Activated B cell treated with CpG ODN at 0.5 μM for 24 hours (primary cell): Measurements from ENCODE around the gene RAB11FIP4. TPM values are rescaled to one million over a fixed set of nuclear protein-coding genes. Genes with fewer than 3 reads are reported as not detected.

Experiments used
- ATAC-seq: fragments of 200-7000 bp; cut with Tn5 transposase; one replicate; pipeline ENCODE4 v1.10.0; 2021; ENCODE audit warnings: low read depth, mild to moderate bottlenecking, moderate library complexity
- CTCF ChIA-PET: fragments of 350-600 bp; sonication (Branson Sonifier 250); formaldehyde crosslinking; loops from one replicate; lab custom pipeline; 2021; ENCODE audit warnings: antibody characterized with exemption; lab: Charles Lee
- POLR2A ChIA-PET: fragments of 350-600 bp; sonication (Branson Sonifier 250); formaldehyde crosslinking; loops from one replicate; lab custom pipeline; 2021; ENCODE audit warnings: antibody characterized with exemption; lab: Charles Lee
- DNase-seq: peaks from one replicate; pipeline ENCODE4 v3.0.0; 2022
- H3K27ac Mint-ChIP-seq: one replicate; pipeline ENCODE4 v1.8.0; 2020; ENCODE audit warnings: mixed read lengths
- H3K27me3 Mint-ChIP-seq: one replicate; pipeline ENCODE4 v1.8.0; 2021; ENCODE audit warnings: mixed read lengths
- H3K36me3 Mint-ChIP-seq: one replicate; pipeline ENCODE4 v1.8.0; 2021; ENCODE audit warnings: low read depth, mixed read lengths
- H3K4me1 Mint-ChIP-seq: one replicate; pipeline ENCODE4 v1.8.0; 2021; ENCODE audit warnings: mixed read lengths
- H3K4me3 Mint-ChIP-seq: one replicate; pipeline ENCODE4 v1.8.0; 2020; ENCODE audit warnings: mild to moderate bottlenecking, mixed read lengths
- H3K9me3 Mint-ChIP-seq: one replicate; pipeline ENCODE4 v1.8.0; 2020; ENCODE audit warnings: mixed read lengths
- intact Hi-C: fragments of 100-400 bp; cut with micrococcal nuclease; formaldehyde crosslinking; loops from one replicate; pipeline ENCODE4 v1.15.1; 2024
- total RNA-seq: library from RNA; stranded (reverse); gene quantifications from 2 replicates; pipeline ENCODE4 v1.2.3, GENCODE V29; 2022
- TF ChIP-seq, protein P1 (sequence below): fragments of 200-600 bp; IDR thresholded peaks from one replicate; pipeline ENCODE4 v1.8.0; 2022; ENCODE audit warnings: antibody characterized with exemption, mild to moderate bottlenecking

Gene RAB11FIP4
- total RNA-seq, 1 donor from 2014 or later = 43.2 TPM

DNA sequence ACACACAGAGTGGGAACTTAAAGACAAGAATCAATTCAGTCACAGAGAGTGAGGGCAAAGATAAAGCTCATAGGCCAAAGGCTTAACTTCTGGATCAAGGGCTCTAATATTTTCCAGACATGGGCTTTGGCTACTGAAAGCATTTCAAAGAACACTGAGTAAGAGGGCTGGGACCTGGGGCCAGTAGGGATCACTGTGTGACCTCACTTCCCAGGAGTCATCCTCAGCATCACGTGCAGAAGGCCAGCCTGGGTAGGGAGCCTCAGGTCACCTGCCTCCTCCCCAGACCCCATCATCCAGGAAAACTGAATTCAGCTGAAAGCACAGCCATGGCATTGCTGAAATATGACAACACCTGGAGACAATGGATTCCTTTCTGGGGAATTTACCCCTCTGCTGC, 163.5 kb downstream of the RAB11FIP4 start:
- POLR2A ChIA-PET = interaction anchor here (8.7 kb wide), 1 partner anchor 17 kb away, joined by 192 read pairs; no protein-coding TSS in a partner anchor

DNA sequence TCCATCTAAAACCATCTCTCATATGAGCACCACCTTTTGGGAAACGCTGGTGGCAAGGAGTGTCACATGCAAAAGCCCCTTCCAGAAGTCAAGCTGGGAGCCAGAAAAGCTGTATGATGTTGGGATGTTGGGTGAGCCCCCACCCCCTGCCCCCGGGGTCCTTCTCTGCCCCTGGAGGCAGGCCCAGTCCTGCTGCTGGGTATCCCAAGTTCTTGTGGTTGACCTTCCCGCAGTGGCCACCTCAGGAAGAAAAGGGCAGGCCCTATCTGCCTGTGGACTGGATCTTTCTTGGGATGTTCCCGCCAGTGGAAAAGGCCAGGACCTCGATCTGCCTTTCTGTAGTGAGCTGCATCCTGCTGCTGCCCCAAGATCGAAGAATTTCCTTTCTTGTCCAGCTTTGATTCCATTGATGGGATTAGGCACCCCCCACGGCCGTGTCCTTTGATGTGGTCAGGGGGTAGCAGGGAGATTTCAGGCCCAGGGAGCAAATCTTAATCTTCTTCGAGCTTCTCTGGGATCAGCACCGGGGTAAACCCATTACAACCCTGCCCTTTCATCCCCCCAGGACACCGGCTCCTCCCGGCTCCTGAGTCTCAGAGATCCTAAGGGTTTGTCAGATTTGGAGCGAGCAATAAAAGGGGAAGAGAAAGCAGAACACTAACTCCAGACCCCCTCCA, 165.6 kb downstream of the RAB11FIP4 start:
- Mint-ChIP-seq H3K27ac (no peak overlapping the region), H3K4me1 (peaks cover 32% of the 10 kb centered on the region), H3K36me3 (no peaks in the 10 kb centered on the region), H3K27me3 (no peaks in the 10 kb centered on the region), H3K4me3 (peak overlapping the region; percentile 35), H3K9me3 (no peaks in the 10 kb centered on the region)
- no peak for DNase-seq
- CTCF ChIA-PET = interaction anchor here (0.5 to 6.7 kb wide), 2 partner anchors 285 to 298 kb away, joined by 3 to 63 read pairs; no protein-coding TSS in a partner anchor
- TF ChIP-seq, protein P1, sequence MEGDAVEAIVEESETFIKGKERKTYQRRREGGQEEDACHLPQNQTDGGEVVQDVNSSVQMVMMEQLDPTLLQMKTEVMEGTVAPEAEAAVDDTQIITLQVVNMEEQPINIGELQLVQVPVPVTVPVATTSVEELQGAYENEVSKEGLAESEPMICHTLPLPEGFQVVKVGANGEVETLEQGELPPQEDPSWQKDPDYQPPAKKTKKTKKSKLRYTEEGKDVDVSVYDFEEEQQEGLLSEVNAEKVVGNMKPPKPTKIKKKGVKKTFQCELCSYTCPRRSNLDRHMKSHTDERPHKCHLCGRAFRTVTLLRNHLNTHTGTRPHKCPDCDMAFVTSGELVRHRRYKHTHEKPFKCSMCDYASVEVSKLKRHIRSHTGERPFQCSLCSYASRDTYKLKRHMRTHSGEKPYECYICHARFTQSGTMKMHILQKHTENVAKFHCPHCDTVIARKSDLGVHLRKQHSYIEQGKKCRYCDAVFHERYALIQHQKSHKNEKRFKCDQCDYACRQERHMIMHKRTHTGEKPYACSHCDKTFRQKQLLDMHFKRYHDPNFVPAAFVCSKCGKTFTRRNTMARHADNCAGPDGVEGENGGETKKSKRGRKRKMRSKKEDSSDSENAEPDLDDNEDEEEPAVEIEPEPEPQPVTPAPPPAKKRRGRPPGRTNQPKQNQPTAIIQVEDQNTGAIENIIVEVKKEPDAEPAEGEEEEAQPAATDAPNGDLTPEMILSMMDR = no peak
- POLR2A ChIA-PET = interaction anchor here (0.7 to 3.7 kb wide), 4 partner anchors 8 to 383 kb away, joined by 3 to 24 read pairs (median 6); no protein-coding TSS in a partner anchor
- intact Hi-C loops = no loop called here
- no peak for ATAC-seq

More for the DNA sequence above, 163.5 kb downstream of the RAB11FIP4 start:
- no peak for DNase-seq
- Mint-ChIP-seq H3K4me1 (peaks cover 21% of the 10 kb centered on the region), H3K36me3 (peaks cover 3% of the 10 kb centered on the region), H3K9me3 (no peaks in the 10 kb centered on the region), H3K4me3 (no peak overlapping the region), H3K27me3 (no peaks in the 10 kb centered on the region), H3K27ac (no peak overlapping the region)
- intact Hi-C loops = no loop called here
- ATAC-seq = no peak
- TF ChIP-seq, protein P1 = no peak
- CTCF ChIA-PET = interaction anchor here (1.5 kb wide), 1 partner anchor 21 kb away, joined by 4 read pairs; no protein-coding TSS in a partner anchor

DNA sequence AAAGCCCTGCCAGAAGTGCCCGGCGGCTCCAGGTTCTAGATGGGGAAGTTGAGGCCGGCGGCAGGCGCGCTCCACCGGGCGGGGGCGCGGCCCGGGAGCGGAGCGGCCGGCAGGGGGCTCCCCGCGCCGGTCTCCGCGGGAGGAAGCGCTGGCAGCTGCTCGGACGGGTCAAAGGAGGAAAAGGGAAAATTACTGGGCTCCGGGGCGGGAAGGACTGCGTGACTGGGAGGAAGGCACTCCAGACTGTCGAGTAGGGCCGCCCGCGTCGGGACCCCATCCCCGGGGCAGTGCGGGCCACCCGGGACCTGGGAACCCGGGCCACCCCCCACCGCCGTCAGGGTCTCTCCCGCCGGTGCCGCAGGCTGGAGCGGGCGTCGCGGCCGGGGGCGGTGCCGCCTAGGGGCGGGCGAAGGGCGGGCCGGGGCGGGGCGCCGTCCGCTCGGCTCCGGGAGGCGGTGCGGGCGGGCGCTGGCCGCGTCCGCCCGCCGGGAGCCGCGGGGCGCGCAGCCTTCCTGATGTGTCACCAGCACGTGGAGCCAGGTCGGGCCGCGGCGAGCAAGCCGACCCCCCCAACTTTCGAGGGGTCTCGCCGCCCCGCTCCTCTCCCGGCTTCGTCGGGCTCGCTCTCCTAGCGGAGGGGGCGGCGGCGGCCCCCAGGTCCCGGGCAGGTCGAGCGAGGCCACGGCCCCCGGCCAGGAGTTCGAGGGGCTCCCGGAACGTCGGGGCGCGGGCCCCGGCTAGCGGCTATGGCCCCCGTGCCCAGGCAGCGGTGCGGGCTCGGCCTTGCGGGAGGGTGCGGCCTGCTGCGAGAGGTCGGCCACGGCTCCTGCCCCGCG, 167.5 kb downstream of the RAB11FIP4 start:
- DNase-seq (peak; percentile 75), ATAC-seq (peak; percentile 94)
- POLR2A ChIA-PET = interaction anchor here (0.6 to 3.7 kb wide), 6 partner anchors 9 to 331 kb away, joined by 3 to 33 read pairs (median 4); no protein-coding TSS in a partner anchor
- no peaks in the 10 kb centered on the region for H3K36me3 Mint-ChIP-seq
- no peaks in the 10 kb centered on the region for H3K27me3 Mint-ChIP-seq
- TF ChIP-seq, protein P1 = no peak
- intact Hi-C loops = loop anchor here (1.0 to 2.0 kb wide), 4 partner anchors 9 to 283 kb away; no protein-coding TSS in a partner anchor
- peak overlapping the region; percentile 18 for H3K27ac Mint-ChIP-seq
- no peaks in the 10 kb centered on the region for H3K9me3 Mint-ChIP-seq
- H3K4me1 Mint-ChIP-seq = peaks cover 35% of the 10 kb centered on the region
- H3K4me3 Mint-ChIP-seq = peak overlapping the region; percentile 73
- CTCF ChIA-PET = interaction anchor here (0.7 to 6.7 kb wide), 10 partner anchors 13 to 300 kb away, joined by 3 to 63 read pairs (median 4); partner anchors contain the start of gene COPRS

DNA sequence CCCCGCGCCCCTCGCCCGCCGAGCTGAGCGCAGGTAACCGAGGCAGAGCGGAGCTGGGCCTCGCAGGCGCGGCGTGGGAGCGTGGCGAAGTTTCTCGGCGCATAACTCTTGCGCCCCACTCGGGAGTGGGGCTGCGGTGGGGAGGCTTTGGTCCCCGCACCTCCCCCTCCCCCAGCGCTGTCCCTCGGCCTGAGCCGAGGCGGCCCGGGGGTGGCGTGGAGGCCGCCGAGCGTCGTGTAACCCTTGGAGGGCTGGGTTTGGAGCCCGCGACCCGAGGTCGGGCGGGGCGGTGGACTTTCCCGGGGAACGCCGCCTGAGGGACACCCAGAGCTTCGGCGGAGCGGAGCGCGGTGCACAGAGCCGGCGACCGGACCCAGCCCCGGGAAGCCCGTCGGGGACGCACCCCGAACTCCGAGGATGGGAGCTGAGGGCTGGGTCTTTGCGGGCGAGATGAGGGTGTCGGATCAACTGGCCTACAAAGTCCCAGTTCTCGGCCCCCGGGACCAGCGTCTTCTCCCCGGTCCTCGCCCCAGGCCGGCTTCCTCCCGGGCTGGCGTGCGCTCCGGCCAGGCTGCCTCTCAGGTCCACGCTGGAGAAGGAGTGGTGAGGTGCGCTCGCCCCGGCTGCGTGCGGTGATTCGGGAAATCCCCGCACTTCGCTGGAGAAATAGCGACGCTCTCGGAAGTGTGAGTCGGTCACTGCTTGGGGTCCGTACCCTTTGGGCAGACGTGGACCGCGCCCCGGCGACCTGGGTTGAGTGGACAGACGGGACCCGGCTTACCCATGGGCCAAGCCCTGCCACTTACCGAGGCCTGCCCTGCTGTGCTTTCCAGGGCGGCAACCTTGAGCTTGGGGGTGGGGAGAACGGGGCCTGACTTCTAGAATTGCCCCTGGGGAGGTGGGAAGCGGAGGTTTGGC, 168.4 kb downstream of the RAB11FIP4 start:
- ATAC-seq (no peak), DNase-seq (no peak)
- Mint-ChIP-seq H3K27ac (peak overlapping the region; percentile 35), H3K4me1 (peaks cover 33% of the 10 kb centered on the region), H3K27me3 (peaks cover 1% of the 10 kb centered on the region), H3K9me3 (no peaks in the 10 kb centered on the region), H3K4me3 (peak overlapping the region; percentile 62), H3K36me3 (no peaks in the 10 kb centered on the region)
- intact Hi-C loops = loop anchor here (1.0 to 10.0 kb wide), 3 partner anchors 25 to 125 kb away; no protein-coding TSS in a partner anchor
- TF ChIP-seq, protein P1 = no peak
- POLR2A ChIA-PET = interaction anchor here (0.6 to 3.7 kb wide), 6 partner anchors 10 to 330 kb away, joined by 3 to 33 read pairs (median 6); no protein-coding TSS in a partner anchor
- CTCF ChIA-PET = interaction anchor here (0.9 to 6.7 kb wide), 7 partner anchors 22 to 299 kb away, joined by 4 to 63 read pairs (median 6); partner anchors contain the start of gene COPRS
